Measurements from ENCODE around the gene LHCGR.
"Not testable (repeated sequence)": the region's sequence is repeated elsewhere in the genome, so short reads cannot be mapped to it uniquely, and the experiment has no call there.

Gene LHCGR

GRCh38 chr2:48707466-48707865 is 48.1 kb downstream of the LHCGR start:
- DNase-seq: no peak

GRCh38 chr2:48703621-48704020 is 51.9 kb downstream of the LHCGR start:
- not testable (repeated sequence) for DNase-seq

GRCh38 chr2:48699348-48699930 is 56.1 kb downstream of the LHCGR start:
- DNase-seq: no peak

GRCh38 chr2:48696881-48697280 is 58.6 kb downstream of the LHCGR start:
- DNase-seq: no peak

GRCh38 chr2:48695991-48696390 is 59.5 kb downstream of the LHCGR start:
- DNase-seq: no peak

GRCh38 chr2:48694149-48694548 is 61.4 kb downstream of the LHCGR start:
- no peak for DNase-seq

- no peak for DNase-seq
Observed at GRCh38 chr2:48693645-48694044, 61.9 kb downstream of the LHCGR start.

- no peak for DNase-seq
Observed at GRCh38 chr2:48693066-48693465, 62.5 kb downstream of the LHCGR start.

GRCh38 chr2:48691935-48692691 is 63.4 kb downstream of the LHCGR start:
- DNase-seq: no peak

- DNase-seq: no peak
Observed at GRCh38 chr2:48685126-48685525, 70.4 kb downstream of the LHCGR start.

GRCh38 chr2:48677450-48677849 is 78.1 kb downstream of the LHCGR start:
- no peak for DNase-seq

- DNase-seq: no peak
Observed at GRCh38 chr2:48674933-48675332, 80.6 kb downstream of the LHCGR start.

GRCh38 chr2:48673581-48673980 is 81.9 kb downstream of the LHCGR start:
- no peak for DNase-seq

- no peak for DNase-seq
Observed at GRCh38 chr2:48668992-48669391, 86.5 kb downstream of the LHCGR start.

- no peak for DNase-seq
Observed at GRCh38 chr2:48651158-48651790, 104.2 kb downstream of the LHCGR start.

GRCh38 chr2:48638261-48638660 is 117.3 kb downstream of the LHCGR start:
- DNase-seq: no peak

Measured in SHP77 treated with DMSO at 0.1 percent for 48 hours (cell line).